ENCODE measurements around the gene CCL28. TPM values are rescaled to one million over a fixed set of nuclear protein-coding genes. Genes with fewer than 3 reads are reported as not detected.

Gene CCL28
- total RNA-seq, 1 experiment from 2014 or later = not detected

DNA sequence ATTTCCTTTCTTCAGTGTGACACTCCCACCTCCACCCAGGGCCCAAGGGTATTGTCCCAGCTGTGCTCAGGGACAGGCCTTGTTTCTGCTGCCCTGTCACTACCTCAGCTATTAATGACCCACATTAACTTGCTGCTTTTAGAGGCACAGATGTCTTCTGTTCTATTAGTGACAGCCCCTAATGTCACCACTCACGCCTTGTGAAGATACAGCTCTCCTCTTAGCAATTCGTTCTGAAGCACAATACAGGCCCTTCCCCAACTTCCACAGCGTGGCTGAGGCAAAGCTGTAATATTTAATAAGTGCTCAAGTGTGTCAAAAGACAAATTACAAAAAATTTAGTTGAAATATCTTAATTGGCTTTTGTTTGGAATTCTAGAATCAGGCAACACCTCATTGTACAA lies 54.3 kb downstream of the CCL28 start:
- no peaks in the 10 kb centered on the region for H3K4me1 Mint-ChIP-seq
- H2BK15ac ChIP-seq (ENCODE audit: low read depth, low read length) = no peak overlapping the region
- H3K23ac ChIP-seq (ENCODE audit: insufficient read length, low read depth, low read length) = no peak overlapping the region
- H2BK12ac ChIP-seq (ENCODE audit: insufficient read length, low read depth, low read length) = no peak overlapping the region
- no peak overlapping the region for H3K4ac ChIP-seq (ENCODE audit: low read depth, low read length)
- no peaks in the 10 kb centered on the region for H4K20me1 ChIP-seq (ENCODE audit: control insufficient read depth, insufficient read depth, insufficient read length)
- H3T11ph ChIP-seq (ENCODE audit: low read length) = no peak overlapping the region
- H3K23me2 ChIP-seq (ENCODE audit: insufficient read length, low read depth, low read length, poor library complexity, severe bottlenecking) = no peaks in the 10 kb centered on the region
- H3K9me3 ChIP-seq (ENCODE audit: control insufficient read depth, low read depth, low read length) = peaks cover 10% of the 10 kb centered on the region
- H2AK5ac ChIP-seq (ENCODE audit: insufficient read length, low read length) = no peak overlapping the region
- H3K27me3 Mint-ChIP-seq (ENCODE audit: low read depth) = peaks cover 4% of the 10 kb centered on the region
- no peak overlapping the region for H3K9ac ChIP-seq (ENCODE audit: extremely low read depth, insufficient read length, low read length)
- no peak overlapping the region for H2BK5ac ChIP-seq (ENCODE audit: insufficient read length, low read length)
- H2BK20ac ChIP-seq (ENCODE audit: low read depth, low read length, poor library complexity, severe bottlenecking) = no peak overlapping the region
- no peak overlapping the region for H4K8ac ChIP-seq (replicated peaks; ENCODE audit: insufficient read length, low read depth, low read length)
- H4K5ac ChIP-seq (ENCODE audit: insufficient read length, low read depth, low read length) = no peak overlapping the region
- no peak overlapping the region for H3K4me2 ChIP-seq (ENCODE audit: insufficient read depth, insufficient read length, low read length)
- H2AFZ ChIP-seq (ENCODE audit: low read length) = no peak overlapping the region
- H3K36me3 Mint-ChIP-seq (ENCODE audit: insufficient read depth in 1 of 3, low read depth in 3 of 3) = peaks cover 3 to 14% (median 7%) of the 10 kb centered on the region in 3 experiments; a peak in 4 of 7 replicates
- no peaks in the 10 kb centered on the region for H3K79me2 ChIP-seq (ENCODE audit: insufficient read depth, low read length)
- no peak overlapping the region for H3K14ac ChIP-seq (ENCODE audit: insufficient read depth, low read length)
- H3K27ac Mint-ChIP-seq = no peak overlapping the region
- no peak overlapping the region for H2BK120ac ChIP-seq (ENCODE audit: low read depth, low read length, poor library complexity, severe bottlenecking)
- peaks cover 28 to 32% of the 10 kb centered on the region in 2 experiments for H3K9me3 Mint-ChIP-seq
- H3K18ac ChIP-seq (ENCODE audit: insufficient read length, low read depth, low read length) = no peak overlapping the region
- H3K79me1 ChIP-seq (ENCODE audit: insufficient read depth, low read depth, low read length, poor library complexity, severe bottlenecking) = no peaks in the 10 kb centered on the region
- WGBS (ENCODE audit: extremely low coverage, insufficient read length, low lambda C conversion rate) = no CpG with 5 or more reads among the region's 3 CpGs
- H3K56ac ChIP-seq (ENCODE audit: insufficient read length, low read depth, low read length) = no peak overlapping the region
- no peak overlapping the region for H3K27ac ChIP-seq (ENCODE audit: insufficient read length, low read depth, low read length)
- H4K91ac ChIP-seq (ENCODE audit: insufficient read length, low read depth, low read length) = no peak overlapping the region
- no peaks in the 10 kb centered on the region for H3K4me1 ChIP-seq (ENCODE audit: insufficient read depth, low read length)
- DNase-seq = no peak
- no peaks in the 10 kb centered on the region for H3K27me3 ChIP-seq (ENCODE audit: insufficient read depth, low read length)
- TF ChIP-seq, protein P1, sequence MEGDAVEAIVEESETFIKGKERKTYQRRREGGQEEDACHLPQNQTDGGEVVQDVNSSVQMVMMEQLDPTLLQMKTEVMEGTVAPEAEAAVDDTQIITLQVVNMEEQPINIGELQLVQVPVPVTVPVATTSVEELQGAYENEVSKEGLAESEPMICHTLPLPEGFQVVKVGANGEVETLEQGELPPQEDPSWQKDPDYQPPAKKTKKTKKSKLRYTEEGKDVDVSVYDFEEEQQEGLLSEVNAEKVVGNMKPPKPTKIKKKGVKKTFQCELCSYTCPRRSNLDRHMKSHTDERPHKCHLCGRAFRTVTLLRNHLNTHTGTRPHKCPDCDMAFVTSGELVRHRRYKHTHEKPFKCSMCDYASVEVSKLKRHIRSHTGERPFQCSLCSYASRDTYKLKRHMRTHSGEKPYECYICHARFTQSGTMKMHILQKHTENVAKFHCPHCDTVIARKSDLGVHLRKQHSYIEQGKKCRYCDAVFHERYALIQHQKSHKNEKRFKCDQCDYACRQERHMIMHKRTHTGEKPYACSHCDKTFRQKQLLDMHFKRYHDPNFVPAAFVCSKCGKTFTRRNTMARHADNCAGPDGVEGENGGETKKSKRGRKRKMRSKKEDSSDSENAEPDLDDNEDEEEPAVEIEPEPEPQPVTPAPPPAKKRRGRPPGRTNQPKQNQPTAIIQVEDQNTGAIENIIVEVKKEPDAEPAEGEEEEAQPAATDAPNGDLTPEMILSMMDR (conservative IDR thresholded peaks at IDR 0.05) = no peak
- H3K4me3 Mint-ChIP-seq = no peak overlapping the region

Data from H9 (cell line).